CD4-positive, alpha-beta T cell (primary cell): ENCODE measurements around the gene TMEM163. TPM values are rescaled to one million over a fixed set of nuclear protein-coding genes. Genes with fewer than 3 reads are reported as not detected.

Source experiments
- ATAC-seq: fragments of 200-7000 bp; cut with Tn5 transposase; one replicate; pipeline ENCODE4 v1.10.0; 2022; ENCODE audit warnings: mild to moderate bottlenecking; ENCODE audit not compliant: poor library complexity
- CTCF ChIA-PET: fragments of 350-600 bp; sonication (Branson Sonifier 250); formaldehyde crosslinking; loops from one replicate; lab custom pipeline; 2021; ENCODE audit warnings: antibody characterized with exemption, inconsistent platforms; lab: Charles Lee
- POLR2A ChIA-PET: fragments of 350-600 bp; sonication (Branson Sonifier 250); formaldehyde crosslinking; loops from one replicate; lab custom pipeline; 2021; ENCODE audit warnings: antibody characterized with exemption, inconsistent platforms; lab: Charles Lee
- DNase-seq, 14 experiments: peaks; one replicate each; pipeline ENCODE4 v3.0.0-alpha.2; 2013 to 2020; ENCODE audit warnings: mixed read lengths in 2 of 14
- H3K27ac ChIP-seq, 2 donors: one replicate each; pipeline versions ENCODE4 v1.5.1 to v1.7.0; 2013; ENCODE audit warnings: low read length in 2 of 2, low read depth in 1 of 2, mild to moderate bottlenecking in 1 of 2
- H3K27me3 ChIP-seq, 2 experiments: 1 replicate in 1 of 2; 2 replicates in 1 of 2; pipeline versions ENCODE4 v1.6.1 to v1.7.0; 2013; ENCODE audit warnings: low read length in 2 of 2, control low read depth in 1 of 2, mild to moderate bottlenecking in 1 of 2, moderate library complexity in 1 of 2; ENCODE audit not compliant: insufficient read depth in 2 of 2, control insufficient read depth in 1 of 2
- H3K36me3 ChIP-seq: one replicate; pipeline ENCODE4 v1.6.1; 2013; ENCODE audit warnings: low read length, control low read depth; ENCODE audit not compliant: insufficient read depth
- H3K4me1 ChIP-seq: one replicate; pipeline ENCODE4 v1.6.1; 2013; ENCODE audit warnings: low read length, control low read depth; ENCODE audit not compliant: insufficient read depth
- H3K4me3 ChIP-seq: one replicate; pipeline ENCODE4 v1.5.1; 2013; ENCODE audit warnings: mild to moderate bottlenecking, low read length, moderate library complexity
- H3K9me3 ChIP-seq, 2 experiments: 1 replicate in 1 of 2; 2 replicates in 1 of 2; pipeline versions ENCODE4 v1.6.1 to v1.7.0; 2013; ENCODE audit warnings: low read length in 2 of 2, mild to moderate bottlenecking in 2 of 2, control low read depth in 1 of 2, moderate library complexity in 1 of 2; ENCODE audit not compliant: control insufficient read depth in 1 of 2, insufficient read depth in 1 of 2
- H3K27ac Mint-ChIP-seq: one replicate; pipeline ENCODE4 v1.8.0; 2020; ENCODE audit warnings: mixed read lengths
- H3K27me3 Mint-ChIP-seq: one replicate; pipeline ENCODE4 v1.8.0; 2021; ENCODE audit warnings: mixed read lengths
- H3K36me3 Mint-ChIP-seq: one replicate; pipeline ENCODE4 v1.8.0; 2021; ENCODE audit warnings: low read depth, mixed read lengths
- H3K4me1 Mint-ChIP-seq: one replicate; pipeline ENCODE4 v1.8.0; 2021; ENCODE audit warnings: low read depth, mixed read lengths
- H3K4me3 Mint-ChIP-seq: one replicate; pipeline ENCODE4 v1.8.0; 2020; ENCODE audit warnings: mild to moderate bottlenecking, mixed read lengths
- H3K9me3 Mint-ChIP-seq: one replicate; pipeline ENCODE4 v1.8.0; 2020; ENCODE audit warnings: mixed read lengths
- intact Hi-C, 2 experiments: fragments of 100-400 bp; cut with DNase I in 1 of 2; cut with micrococcal nuclease in 1 of 2; formaldehyde crosslinking; loops; one replicate each; pipeline versions ENCODE4 v1.15.1 to v1.9.0; 2023 to 2025; cut with DNase I, micrococcal nuclease
- total RNA-seq, 174 experiments: library from RNA in 2 of 174; stranded (reverse) in 2 of 174; gene quantifications; one replicate each; pipeline ENCODE4 v1.2.3 and lab custom pipeline; 2021 to 2026
- TF ChIP-seq, protein P1 (sequence below): fragments of 200-600 bp; IDR thresholded peaks from one replicate; pipeline ENCODE4 v1.8.0; 2022; ENCODE audit warnings: antibody characterized with exemption, mild to moderate bottlenecking

Gene TMEM163
- total RNA-seq, 2 experiments from 2014 or later = 0.14 to 0.47 TPM

DNA sequence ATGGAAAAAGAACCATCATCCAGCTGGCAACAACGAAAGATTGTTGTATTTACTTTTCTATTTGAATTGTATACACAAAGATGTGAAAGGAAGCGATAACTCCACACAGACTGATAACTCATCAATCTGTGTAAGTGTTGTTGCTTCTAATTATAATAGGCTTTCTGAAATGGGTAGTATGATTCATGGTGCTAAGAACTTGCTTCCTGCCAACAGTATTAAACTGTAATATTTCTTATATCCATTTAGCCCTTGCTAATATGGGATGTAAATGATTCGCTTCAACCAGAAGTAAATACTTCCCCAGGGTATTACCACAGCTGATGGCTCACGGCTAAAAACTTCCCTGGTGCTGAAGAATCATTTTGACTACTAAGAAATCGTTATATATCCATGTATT lies 70.2 kb downstream of the TMEM163 start:
- Histone ChIP-seq H3K9me3 (no peaks in the 10 kb centered on the region), H3K27me3 (peaks cover 0 to 2% of the 10 kb centered on the region in 2 experiments), H3K4me1 (no peaks in the 10 kb centered on the region), H3K27ac (no peak overlapping the region), H3K36me3 (no peaks in the 10 kb centered on the region), H3K4me3 (no peak overlapping the region)
- CTCF ChIA-PET = no interaction called here
- Mint-ChIP-seq H3K9me3 (no peaks in the 10 kb centered on the region), H3K4me1 (no peaks in the 10 kb centered on the region), H3K4me3 (no peak overlapping the region), H3K36me3 (no peaks in the 10 kb centered on the region), H3K27ac (no peak overlapping the region), H3K27me3 (no peaks in the 10 kb centered on the region)
- ATAC-seq = no peak
- POLR2A ChIA-PET = no interaction called here
- no peak for DNase-seq
- intact Hi-C loops = no loop called here
- TF ChIP-seq, protein P1, sequence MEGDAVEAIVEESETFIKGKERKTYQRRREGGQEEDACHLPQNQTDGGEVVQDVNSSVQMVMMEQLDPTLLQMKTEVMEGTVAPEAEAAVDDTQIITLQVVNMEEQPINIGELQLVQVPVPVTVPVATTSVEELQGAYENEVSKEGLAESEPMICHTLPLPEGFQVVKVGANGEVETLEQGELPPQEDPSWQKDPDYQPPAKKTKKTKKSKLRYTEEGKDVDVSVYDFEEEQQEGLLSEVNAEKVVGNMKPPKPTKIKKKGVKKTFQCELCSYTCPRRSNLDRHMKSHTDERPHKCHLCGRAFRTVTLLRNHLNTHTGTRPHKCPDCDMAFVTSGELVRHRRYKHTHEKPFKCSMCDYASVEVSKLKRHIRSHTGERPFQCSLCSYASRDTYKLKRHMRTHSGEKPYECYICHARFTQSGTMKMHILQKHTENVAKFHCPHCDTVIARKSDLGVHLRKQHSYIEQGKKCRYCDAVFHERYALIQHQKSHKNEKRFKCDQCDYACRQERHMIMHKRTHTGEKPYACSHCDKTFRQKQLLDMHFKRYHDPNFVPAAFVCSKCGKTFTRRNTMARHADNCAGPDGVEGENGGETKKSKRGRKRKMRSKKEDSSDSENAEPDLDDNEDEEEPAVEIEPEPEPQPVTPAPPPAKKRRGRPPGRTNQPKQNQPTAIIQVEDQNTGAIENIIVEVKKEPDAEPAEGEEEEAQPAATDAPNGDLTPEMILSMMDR = no peak

DNA sequence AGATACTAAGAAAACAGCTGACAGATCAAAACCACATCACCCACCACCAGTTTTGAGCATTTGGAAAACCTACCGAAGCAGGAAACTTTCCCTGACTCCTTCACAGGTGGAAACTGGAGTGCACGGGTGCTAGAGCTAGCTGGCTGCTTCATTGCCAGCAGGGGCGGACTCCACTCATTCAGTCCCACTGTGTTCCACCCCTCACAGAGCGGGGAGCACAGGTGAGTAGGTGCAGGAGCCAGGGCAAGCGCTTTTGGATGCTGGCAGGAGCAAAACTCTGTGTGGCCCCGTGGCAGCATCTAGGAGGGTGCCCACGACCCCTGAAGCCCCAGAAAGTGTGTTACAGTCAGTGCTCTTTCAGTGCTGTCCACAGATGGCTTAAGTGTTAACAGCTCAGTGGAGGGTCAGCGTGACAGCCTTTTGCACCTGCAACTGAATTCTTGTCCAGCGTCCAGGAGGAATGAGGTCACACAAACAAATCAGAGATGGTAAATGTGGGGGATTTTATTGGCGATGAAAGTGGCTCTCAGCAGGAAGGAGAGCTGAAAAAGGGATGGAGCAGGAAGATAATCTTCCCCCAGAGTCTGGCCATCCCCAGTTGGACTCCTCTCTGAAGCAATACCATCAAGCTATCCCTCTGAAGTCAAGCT lies 71.1 kb downstream of the TMEM163 start:
- H3K4me1 ChIP-seq = no peaks in the 10 kb centered on the region
- H3K4me3 Mint-ChIP-seq = no peak overlapping the region
- H3K27me3 ChIP-seq = peaks cover 0 to 2% of the 10 kb centered on the region in 2 experiments
- TF ChIP-seq, protein P1 = no peak
- ChIA-PET POLR2A (no interaction called here), CTCF (no interaction called here)
- H3K36me3 ChIP-seq = no peaks in the 10 kb centered on the region
- no peaks in the 10 kb centered on the region for H3K9me3 ChIP-seq
- H3K4me3 ChIP-seq = no peak overlapping the region
- no peak for ATAC-seq
- H3K4me1 Mint-ChIP-seq = no peaks in the 10 kb centered on the region
- no peak overlapping the region for H3K27ac ChIP-seq
- H3K27me3 Mint-ChIP-seq = no peaks in the 10 kb centered on the region
- no peaks in the 10 kb centered on the region for H3K9me3 Mint-ChIP-seq
- DNase-seq = no peak
- H3K27ac Mint-ChIP-seq = no peak overlapping the region
- H3K36me3 Mint-ChIP-seq = no peaks in the 10 kb centered on the region
- intact Hi-C loops = loop anchor here in 1 of 2 experiments (2.0 kb wide), 1 partner anchor 25 kb away; no protein-coding TSS in a partner anchor

DNA sequence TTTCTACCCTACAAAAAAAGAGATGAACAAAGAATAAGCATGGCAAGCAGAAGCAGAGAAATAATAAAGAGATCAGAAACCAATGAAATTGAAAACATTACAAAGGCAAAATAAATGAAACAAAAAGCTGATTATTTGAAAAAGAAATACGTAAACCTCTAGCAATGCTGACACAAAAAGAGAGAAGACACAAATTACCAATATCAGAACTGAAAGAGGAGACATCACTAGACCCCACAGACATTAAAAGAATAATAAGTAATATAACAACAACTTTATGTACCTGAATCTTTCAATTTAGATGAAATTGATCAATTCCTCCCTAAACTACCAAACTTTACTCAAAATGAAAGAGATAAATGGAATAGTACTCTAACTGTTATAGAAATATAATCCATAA lies 75.9 kb downstream of the TMEM163 start:
- POLR2A ChIA-PET = no interaction called here
- DNase-seq = no peak
- Histone ChIP-seq H3K27me3 (peaks cover 0 to 2% of the 10 kb centered on the region in 2 experiments), H3K4me1 (no peaks in the 10 kb centered on the region), H3K36me3 (no peaks in the 10 kb centered on the region), H3K9me3 (no peaks in the 10 kb centered on the region), H3K4me3 (no peak overlapping the region), H3K27ac (no peak overlapping the region)
- Mint-ChIP-seq H3K4me3 (no peak overlapping the region), H3K36me3 (no peaks in the 10 kb centered on the region), H3K4me1 (no peaks in the 10 kb centered on the region), H3K27ac (no peak overlapping the region), H3K27me3 (no peaks in the 10 kb centered on the region), H3K9me3 (no peaks in the 10 kb centered on the region)
- TF ChIP-seq, protein P1 = no peak
- intact Hi-C loops = no loop called here
- CTCF ChIA-PET = no interaction called here
- ATAC-seq = no peak
